GOT3 (cell line): ENCODE data around the gene CHD5.

ENCODE experiments used
- DNase-seq: peaks from one replicate; lab custom pipeline; 2025; ENCODE audit warnings: mixed read lengths; lab: John Stamatoyannopoulos, UW

Gene CHD5

GRCh38 chr1:6174621-6175410 is 5.3 kb downstream of the CHD5 start:
- DNase-seq, result no peak

DNA sequence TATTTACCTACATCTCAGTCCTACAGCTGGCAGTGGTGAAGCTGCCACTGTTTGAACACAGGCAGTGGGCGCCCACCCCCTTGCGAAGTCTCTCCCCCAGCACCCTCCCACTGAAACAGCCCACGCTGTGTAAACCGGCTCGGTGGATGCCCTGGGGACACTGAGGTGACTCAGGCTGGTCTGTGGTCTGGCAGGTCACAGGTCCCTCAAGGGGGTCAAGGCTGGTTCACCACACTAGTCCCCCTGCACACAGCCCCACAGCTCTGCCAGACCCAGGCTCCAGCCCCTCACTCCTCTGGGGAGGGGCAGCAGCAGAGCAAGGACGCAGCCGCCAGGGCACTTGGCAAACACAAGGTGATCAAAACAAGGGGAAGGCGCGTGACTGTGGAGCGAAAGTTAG is 7.6 kb downstream of the CHD5 start:
- DNase-seq, result no peak

- DNase-seq, result no peak
These were observed 8.5 kb downstream of the CHD5 start for GRCh38 chr1:6171548-6172124.

- DNase-seq, result no peak
These were observed 9.3 kb downstream of the CHD5 start for GRCh38 chr1:6170742-6171201.

- DNase-seq, result no peak
These were observed 9.9 kb downstream of the CHD5 start for GRCh38 chr1:6170116-6170741.

GRCh38 chr1:6168947-6169586 is 11.1 kb downstream of the CHD5 start:
- DNase-seq, result no peak

DNA sequence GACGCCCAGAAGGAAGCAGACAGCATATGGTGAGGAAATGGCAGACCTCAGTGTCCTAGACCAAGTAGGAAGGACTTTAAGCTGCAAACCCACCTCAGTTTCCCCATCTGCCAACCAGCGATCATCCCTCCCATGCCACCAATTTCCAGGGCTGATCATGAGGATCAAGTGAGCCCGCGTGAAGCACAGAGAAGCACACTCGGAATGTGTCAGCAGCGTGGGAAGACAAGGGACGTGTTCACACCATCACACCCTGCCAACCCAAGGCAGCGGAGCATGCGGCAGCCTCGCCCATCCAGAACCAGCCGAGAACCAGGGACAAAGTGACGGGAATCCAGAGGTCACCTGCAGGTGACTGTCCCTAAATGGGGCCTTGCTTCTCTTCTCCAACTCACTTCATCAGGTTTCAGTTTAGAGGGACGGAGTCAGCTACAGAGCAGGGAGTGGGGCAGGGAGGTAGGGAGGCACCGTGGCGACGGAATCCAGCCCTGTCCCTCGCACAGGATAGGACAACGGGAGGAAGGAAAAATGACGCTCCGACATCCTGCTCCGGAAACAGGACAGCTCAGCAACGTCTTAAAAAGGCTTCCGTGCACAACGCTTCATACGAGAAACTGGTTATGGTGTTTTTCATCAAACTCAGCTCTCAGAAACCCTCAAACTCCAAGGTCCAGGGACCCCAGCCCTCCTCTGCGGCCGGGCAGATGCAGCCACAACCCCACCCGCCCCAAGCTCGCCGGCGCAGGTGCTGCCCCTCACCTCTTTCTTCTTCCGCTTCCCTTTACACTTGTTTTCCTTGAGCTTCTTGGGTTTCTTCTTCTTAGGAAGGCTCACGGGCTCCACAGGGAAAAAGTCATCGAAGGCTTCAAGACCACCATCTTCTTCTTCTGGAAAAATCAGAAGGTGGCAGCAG is 12.5 kb downstream of the CHD5 start:
- DNase-seq, result no peak

- DNase-seq, result no peak
These were observed 13.3 kb downstream of the CHD5 start for GRCh38 chr1:6166655-6167390.

- DNase-seq, result no peak
These were observed 13.9 kb downstream of the CHD5 start for GRCh38 chr1:6166221-6166620.

GRCh38 chr1:6165441-6165985 is 14.6 kb downstream of the CHD5 start:
- DNase-seq, result no peak

GRCh38 chr1:6165027-6165426 is 15.1 kb downstream of the CHD5 start:
- DNase-seq, result no peak

- no peak for DNase-seq
These were observed 16.0 kb downstream of the CHD5 start for GRCh38 chr1:6163973-6164617.

- DNase-seq, result no peak
These were observed 16.7 kb downstream of the CHD5 start for GRCh38 chr1:6163191-6163972.

- no peak for DNase-seq
These were observed 17.3 kb downstream of the CHD5 start for GRCh38 chr1:6162773-6163172.

GRCh38 chr1:6162341-6162740 is 17.8 kb downstream of the CHD5 start:
- DNase-seq, result no peak

- no peak for DNase-seq
These were observed 21.9 kb downstream of the CHD5 start for GRCh38 chr1:6158181-6158580.

DNA sequence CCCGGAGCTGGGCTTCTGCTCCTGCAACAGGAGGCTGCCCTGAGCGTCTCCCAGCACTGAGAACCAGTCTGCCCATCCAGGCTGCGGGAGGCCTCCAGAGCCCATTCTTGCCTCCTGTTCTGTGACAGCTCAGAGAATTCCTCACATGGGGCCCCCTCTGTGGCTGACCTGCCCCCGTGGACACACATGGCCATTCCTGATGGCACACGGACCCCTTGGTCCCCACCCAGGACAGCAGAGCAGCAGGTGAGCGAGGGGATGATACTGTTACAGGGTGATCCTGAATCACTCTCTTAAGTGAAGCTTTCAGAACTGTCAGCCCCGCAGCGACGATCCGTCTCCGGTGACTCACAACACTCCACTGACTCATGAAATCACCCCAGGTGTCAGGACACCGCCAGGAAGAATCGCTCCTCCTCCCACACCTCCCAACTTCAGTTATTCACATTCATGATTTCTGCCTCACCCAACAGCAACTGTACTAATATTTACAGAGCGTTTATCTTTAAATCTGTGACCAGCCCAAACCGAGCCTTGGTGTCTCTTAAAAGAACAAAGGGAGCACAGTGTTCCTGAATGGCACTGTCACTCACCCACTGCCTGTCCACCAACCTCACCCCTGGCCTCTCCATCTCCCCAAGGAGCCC is 22.5 kb downstream of the CHD5 start:
- DNase-seq, result no peak

DNA sequence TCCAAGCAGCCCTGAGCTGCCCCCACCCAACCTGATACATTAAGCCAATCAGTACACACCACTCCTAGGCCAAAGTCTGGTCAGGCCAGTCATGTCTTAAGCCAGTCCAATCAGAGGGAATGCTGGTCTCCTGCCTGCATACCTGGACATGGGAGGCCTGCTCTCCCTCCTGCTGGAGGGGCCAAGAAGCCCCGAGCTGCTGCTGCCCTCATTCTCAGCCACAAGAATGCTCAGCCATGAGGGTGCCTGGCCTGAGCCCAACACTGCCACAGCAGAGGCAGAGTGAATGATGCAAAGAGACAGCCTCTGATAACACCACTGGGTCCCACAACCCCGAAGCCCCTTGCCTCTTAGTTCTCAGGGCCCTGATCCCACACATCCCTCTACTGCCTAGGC is 23.0 kb downstream of the CHD5 start:
- no peak for DNase-seq
